HG03439 (cell line): Measurements from ENCODE around the gene STAP2.
"Not testable (repeated sequence)": the region's sequence is repeated elsewhere in the genome, so short reads cannot be mapped to it uniquely, and the experiment has no call there.

Experiments
- ATAC-seq: cut with Tn5 transposase; IDR thresholded peaks from one replicate; pipeline ENCODE4 v1.9.1; 2021; ENCODE audit warnings: mild to moderate bottlenecking, moderate library complexity; ENCODE audit not compliant: unreplicated experiment

The STAP2 gene

DNA sequence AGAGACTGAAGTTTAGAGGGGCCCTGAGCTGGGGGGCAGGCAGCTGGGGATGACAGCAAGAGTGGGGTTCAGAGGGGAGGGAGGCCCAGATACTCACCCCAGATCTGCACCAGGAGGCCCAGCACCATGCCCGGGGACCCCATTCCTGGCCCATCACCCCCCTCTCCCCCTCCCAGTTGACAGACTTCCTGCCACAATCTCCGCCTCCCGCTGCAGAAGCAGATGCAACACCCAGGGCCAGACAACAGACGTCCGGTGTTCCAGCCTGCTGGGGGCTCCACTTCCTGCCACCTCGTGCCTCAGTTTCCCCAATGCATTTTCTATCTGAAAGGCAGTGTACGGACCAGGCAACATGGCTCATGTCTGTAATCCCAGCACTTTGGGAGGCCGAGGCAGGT lies 36.4 kb downstream of the STAP2 start, which contains the start of gene TMIGD2:
TSS of gene TMIGD2 (minus strand) at position 147 of the 398 bp plus-strand sequence. CDS start at position 143, 4 bp downstream.
- ATAC-seq, result no peak

DNA sequence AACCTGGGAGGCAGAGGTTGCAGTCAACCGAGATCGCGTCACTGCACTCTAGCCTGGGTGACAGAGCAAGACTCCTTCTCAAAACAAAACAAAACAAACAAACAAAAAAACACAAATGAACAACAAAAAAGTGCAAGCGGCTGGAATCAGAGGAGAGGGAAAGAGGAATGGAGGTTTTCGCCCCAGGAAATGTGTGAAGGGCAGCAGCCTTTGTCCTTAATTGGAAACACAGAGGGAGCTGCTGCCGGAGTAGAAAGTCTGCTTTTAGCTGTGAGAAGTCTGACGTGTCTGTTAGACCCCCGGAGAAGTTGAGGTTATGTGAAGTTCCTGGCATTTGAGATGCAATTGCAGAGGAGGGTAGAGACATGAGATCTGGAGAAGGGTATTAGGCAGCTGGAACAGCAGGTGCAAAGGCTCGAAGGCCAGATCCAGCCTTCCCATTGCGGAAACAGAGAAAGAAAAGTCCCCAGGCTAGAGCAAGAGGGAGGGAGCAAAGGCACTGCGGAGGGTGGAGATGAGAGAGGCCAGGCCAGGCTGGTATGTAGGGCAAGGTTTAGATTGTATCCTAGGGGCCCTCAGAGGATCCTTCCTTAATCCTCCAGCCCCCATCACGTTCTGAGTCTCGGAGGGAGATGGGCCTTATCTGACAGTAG lies 36.9 kb downstream of the STAP2 start:
- no peak for ATAC-seq

DNA sequence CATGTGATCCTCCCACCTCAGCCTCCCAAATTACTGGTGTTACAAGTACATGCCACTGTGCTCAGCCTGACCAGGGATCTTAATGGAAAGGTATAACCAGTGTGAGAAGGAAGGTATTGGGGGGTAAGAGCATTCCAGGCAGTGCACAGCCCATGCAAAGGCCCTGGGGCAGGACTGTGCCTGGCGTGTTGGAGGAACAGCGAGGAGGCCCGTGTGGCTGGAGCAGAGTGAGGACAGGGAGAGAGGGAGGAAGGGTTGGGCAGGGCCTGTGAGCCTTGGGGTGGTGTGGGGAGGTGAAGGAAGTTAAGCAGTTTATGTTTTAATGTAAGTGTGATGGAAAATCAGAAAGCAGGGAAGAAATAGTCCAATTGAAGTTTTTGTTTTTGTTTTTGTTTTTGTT lies 38.0 kb downstream of the STAP2 start:
- no peak for ATAC-seq

DNA sequence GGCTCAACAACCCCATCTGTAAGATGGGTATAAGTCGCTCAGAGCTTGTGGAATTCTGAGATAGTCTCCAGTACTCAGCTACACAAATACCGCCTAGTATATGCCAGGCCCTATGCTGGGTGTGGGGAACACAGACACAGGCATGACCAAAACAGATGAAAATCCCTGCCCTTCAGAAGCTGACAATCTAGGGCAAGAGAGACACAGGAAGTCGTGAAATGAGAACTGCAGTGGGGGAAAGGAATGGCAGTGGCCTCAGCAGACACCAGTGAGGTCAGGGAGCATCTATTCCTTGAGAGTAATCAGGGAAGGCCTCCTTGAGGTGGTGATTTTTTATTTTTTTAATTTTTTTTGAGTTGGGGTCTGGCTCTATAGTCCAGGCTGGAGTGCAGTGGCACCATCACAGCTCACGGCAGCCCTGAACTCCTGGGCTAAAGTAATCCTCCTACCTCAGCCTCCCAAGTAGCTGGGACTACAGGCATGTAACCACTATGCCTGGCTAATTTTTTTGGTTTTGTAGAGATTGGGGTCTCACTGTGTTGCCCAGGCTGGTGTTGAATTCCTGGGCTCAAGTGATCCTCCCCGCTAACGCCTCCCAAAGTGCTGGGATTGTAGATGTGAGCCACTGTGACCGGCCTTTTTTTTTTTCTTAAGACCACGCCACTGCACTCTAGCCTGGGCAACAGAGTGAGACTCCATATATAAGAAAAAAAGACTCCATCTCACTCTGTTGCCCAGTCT lies 39.6 kb downstream of the STAP2 start:
- ATAC-seq, result no peak

DNA sequence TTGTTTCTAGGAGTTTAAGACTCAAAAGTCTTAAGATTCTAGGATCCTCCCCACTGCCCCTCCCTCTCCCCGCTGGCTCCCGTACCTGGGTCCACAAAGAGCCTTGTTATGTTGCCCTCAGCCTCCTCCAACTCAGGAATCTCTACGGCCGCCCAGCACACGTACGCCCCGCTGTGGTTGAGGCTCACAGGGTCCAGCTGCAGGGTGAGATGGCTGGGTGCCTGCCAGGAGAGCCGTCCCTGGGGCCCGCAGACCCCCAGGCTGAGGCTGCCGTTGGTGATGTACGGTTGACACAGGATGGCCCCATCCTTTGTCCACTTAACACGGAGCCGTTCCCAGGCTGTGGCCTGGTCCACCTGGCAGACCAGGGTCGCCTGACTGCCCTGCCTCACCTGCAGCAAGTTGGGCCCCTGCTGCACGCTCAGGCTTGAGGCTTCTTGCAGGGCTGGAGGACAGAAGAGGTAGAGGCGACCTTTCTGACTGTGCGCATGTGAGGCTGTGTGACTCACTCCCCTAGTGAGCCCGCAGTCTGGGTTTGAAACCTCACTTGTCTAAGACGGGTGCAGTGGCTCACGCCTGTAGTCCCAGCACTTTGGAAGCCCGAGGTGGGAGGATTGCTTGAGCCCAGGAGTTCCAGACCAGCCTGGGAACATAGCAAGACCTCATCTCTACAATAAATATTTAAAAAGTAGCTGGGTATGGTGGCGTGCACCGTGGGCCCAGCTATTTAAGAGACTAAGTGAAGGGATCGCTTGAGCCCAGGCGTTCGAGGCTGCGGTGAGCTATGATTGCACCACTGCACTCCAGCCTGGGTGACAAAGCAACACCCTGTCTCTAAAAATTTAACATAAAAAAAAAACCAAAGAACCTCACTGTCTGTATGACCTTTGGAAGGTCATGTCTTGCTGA lies 40.5 kb downstream of the STAP2 start:
- ATAC-seq, result no peak

DNA sequence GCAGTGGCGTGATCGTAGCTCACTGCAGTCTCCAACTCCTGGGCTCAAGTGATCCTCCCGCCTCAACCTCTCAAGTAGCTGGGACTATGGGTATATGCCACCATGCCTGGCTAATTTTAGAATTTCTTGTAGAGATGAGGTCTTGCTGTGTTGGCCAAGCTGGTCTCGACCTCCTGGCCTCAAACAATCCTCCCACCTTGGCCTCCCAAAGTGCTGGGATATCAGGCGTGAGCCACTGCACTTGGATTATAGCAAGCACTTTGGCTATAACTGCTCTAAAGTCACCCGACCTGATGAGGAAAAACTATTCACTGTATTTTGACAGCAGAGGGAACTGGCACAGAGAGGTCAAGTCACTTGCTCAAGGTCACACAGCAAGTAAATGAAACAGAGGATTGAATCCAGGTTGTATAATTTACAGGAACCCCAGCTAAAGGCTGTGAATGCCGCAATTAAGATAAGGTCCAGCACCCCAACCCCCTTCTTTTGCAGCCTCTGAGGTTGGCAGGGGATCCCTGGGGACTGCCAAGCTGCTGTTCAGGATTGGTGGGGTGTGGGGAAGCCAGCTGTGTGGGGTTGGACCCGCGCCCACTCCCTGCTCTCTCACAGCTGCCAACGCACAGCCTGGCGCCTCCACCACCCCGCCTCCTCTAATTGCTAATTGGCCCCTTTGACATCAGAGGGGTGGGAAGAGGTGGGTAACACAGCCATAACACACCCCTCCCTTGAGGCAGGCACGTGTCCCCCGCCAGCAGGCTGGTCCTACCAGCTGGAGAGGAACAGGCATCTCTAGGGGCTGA lies 42.5 kb downstream of the STAP2 start:
- ATAC-seq, result no peak

DNA sequence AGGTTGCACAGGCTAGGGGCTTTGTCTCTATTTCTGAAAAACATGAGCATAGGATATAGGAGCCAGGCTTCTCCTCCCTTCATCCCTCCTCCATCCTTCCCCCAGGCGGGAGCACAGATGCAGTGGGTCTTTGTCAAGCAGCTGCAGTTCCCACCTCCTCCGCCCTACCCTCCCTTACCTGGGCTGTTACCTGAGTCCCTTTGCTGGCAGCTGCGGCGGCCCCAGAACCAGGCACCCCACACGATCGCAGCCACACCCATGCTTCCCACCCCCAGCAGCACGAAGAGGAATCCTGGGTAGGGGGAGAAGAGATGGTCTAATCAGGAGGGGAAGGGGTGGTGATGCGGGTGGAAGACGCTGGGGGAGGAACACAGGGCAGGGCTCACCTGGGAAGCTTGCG lies 44.2 kb downstream of the STAP2 start:
- no peak for ATAC-seq

DNA sequence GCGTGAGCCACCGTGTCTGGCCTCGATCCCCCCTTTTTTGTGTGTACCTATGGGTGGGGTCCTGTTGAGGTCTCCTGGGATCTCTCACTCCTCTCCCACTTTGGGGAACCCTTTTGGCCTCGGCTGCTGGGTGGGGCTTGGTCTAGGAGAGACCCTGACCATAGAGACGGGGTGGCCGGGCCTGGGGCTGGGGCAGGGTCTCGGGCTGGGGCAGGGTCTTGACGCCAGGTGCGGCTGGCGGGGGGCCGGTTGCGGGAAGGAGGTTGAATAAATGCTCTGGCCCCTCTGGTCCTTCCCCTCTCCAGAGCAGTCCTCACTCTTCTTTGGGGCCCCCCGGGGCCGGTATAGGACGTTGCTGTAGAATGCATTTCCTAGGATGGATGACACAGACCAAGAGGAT lies 46.1 kb downstream of the STAP2 start:
- ATAC-seq, result no peak

DNA sequence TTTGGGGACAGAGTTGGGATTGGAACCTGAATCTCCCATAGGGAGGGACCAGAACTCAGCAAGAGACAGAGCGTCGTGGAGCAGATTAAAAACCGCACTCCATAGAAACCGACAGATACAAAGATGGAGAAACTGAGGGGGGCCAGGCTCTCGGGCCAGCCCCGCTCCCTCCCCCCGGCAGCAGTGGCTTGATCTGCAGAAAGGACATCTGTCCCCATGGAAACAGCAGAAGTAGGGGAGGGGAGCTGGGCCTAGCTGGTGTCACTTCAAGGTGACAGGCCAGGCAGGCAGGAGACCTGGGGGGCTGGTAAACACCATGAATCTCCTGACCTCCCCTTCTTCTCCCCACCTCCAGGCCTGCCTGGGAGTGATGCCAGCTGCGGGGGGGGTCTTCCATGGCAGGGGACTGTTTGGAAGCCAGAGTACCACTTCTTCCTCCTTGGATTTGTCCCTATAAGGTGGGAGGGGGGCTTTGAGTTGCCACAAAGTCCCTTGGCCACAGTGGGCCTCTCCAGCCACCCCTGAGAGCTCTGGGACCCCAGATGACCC lies 47.4 kb downstream of the STAP2 start:
- ATAC-seq, result no peak

DNA sequence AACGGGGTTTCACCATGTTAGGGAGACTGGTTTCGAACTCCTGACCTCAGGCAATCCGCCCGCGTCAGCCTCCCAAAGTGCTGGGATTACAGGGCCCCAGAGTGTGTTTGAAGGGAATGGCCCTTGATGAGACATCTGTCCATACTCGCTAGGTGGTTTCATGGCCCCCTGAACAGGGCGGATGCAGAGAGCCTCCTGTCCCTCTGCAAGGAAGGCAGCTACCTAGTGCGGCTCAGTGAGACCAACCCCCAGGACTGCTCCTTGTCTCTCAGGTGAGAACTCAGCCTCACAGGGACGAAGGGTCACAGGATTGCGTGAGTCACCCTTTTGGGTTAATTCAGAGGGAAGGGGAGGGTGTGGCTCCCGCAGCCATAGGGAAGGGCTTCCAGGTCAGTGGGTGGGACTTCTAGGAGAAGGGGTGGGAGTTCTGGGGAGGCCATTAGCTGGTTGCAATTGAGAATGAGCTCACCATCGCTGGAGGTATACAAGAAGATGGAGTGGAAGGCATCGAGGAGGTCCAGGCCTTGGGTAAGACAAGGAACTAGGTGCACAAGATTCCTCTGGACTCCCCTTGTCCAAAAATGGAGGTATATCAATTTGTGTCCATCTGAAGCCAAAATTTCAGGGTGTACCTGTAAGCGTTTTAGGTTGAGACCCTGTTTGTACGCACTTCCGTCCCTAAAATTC lies 50.4 kb downstream of the STAP2 start:
- ATAC-seq, result no peak

DNA sequence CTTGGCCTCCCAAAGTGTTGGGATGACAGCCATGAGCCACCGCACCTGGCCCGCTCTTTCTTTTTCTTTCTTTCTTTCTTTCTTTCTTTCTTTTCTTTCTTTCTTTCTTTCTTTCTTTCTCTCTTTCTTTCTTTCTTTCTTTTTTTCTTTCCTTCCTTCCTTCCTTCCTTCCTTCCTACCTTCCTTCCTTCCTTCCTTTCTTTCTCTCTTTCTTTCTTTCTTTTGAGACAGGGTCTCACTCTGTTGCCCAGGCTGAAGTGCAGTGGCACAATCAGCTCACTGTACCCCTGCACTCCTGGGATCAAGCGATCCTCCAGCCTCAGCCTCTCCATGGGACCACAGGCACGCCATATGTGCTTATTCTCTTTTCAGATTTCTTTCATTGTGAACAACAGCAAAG lies 52.5 kb downstream of the STAP2 start:
- ATAC-seq, result not testable (repeated sequence)

DNA sequence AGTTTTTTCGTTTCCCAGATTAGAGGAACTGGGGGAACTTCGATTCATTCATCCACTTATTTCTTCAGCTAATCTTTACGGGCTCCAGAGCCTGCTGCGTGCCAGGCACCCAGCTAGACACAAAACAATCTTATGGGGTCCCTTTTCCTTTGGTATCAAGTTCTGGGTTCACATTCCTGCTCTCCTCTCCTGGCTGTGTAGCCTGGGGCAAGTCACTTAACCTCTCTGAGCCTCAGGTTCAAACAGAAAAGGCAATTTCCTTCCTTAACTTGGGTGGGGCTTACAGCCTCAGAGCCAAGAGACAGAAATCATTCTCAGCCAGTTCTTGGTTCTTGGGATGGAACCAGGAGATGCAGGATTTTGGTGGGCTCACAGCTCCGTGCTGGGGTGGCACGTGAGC lies 53.7 kb downstream of the STAP2 start:
- no peak for ATAC-seq

DNA sequence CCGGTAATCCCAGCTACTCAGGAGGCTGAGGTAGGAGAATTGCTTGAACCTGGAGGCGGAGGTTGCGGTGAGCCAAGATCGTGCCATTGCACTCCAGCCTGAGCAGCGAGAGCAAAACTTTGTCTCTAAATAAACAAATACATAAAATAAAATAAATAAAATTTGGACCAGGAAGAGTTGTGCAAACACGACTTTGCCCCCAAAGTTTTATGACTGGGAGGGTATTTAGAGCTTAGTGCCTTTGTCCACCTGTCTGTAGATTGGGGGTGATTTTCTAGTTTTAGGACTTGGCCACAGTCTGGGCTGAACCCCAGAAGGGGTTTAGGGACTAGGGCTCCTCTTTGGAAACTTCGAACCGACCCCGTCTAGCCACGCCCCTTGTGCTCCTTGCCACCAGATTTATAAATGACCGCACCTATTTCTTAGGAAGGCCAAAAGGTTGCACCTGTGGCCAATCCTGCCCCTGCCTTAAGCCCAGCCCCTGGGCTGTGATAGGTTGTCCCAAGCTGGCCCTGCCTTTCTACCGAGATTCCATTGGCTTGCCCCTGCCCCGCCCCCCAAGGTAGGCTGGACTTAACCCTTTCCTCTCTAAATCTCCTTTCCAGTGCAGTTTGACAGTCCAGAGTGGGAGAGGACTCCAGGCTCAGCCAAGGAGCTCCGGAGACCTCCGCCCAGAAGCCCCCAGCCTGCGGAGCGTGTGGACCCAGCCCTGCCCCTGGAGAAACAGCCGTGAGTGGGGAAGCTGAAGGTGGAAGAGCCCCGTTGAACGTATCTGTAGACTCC lies 54.3 kb downstream of the STAP2 start:
- ATAC-seq, result no peak

DNA sequence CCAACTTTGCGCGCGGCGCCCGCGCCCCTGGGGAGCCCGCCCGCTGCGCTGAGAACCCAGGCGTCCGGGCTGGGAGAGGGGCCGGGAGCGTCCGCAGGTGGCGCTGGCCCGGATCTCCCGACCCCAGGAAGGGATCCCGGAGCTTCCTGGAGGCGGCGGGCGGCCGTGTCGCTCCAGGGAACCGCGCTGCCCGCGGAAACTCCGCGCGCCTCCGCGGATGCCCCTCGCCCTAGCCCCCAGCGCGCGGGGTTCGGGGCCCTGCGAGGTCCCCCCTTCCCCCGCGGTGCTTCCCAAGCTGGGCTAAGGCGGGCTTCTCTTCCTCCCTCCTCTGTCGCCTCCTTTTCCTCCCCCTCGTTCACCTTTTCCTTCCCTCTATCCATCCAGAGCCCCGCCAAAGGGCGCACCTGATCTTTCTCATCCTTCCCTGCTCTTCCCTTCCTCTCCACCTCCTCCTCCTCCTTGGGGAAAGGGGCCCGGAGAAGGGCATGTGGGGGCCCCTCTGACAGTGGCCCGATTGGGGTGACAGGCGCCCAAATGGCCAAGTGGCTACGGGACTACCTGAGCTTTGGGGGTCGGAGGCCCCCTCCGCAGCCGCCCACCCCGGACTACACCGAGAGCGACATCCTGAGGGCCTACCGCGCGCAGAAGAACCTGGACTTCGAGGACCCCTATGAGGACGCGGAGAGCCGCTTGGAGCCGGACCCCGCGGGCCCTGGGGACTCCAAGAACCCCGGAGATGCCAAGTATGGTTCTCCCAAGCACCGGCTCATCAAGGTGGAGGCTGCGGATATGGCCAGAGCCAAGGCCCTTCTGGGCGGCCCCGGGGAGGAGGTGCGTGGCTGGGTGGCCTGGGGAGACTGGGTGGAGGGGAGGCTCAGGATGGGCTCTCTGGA lies 58.9 kb downstream of the STAP2 start:
- ATAC-seq, result no peak

DNA sequence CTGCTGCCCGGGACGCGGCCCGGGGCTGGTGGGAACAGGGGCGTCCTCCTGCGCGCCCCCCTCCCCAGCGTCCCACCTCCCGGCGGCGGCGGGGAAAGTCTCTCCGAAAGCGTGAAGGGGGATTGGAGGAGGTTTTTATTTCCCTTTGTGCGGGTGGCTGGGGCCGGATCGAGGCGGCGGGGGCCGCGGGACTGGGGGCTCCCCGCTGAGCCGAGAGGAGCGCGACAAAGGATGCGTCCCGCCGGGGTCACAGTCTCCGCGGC lies 59.4 kb downstream of the STAP2 start:
- no peak for ATAC-seq

DNA sequence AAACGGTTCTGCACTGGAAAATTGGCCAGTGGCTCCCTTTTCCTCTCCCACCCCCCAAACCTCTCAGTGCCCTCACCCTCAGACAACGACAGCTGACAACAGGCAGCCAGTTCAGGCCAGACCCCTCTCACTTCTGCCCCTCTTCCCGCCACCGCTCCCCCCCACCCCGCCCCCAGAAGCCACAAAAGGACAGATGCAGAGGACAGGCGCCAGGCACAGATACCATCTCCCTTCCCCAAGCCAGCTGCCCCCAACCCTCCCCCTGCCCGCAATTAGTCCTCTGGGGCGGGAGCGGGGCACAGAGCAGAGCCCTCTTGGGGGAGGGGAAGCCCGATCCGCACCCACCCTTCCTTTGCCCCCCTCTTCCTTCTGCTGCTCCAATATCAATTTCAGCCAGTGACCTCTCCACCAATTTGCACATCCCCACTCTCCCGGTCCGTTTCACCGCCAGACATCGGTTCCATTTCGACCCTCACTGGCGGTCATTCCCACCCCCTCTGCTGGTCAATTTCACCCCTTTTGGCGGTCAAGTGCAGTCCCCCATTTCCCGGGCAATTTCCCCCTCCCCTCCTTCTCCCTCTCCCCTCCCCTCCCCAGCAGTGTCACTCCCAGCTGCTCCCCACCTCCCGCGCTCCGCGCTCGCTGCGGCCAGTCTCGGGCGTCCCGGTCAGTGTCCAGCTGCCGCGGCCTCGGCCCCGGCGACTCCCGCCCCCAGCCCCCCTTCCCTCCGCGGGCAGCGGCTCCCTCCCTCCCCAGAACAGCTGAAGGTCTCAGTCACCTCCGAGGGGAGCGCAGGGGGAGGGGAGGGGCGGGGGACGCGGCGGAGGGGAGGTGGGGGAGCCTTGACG lies 60.0 kb downstream of the STAP2 start, which contains the start of gene SHD:
TSS of gene SHD (plus strand) at position 848 of the 848 bp plus-strand sequence. CDS start 798 bp downstream, outside the sequence.
- no peak for ATAC-seq

DNA sequence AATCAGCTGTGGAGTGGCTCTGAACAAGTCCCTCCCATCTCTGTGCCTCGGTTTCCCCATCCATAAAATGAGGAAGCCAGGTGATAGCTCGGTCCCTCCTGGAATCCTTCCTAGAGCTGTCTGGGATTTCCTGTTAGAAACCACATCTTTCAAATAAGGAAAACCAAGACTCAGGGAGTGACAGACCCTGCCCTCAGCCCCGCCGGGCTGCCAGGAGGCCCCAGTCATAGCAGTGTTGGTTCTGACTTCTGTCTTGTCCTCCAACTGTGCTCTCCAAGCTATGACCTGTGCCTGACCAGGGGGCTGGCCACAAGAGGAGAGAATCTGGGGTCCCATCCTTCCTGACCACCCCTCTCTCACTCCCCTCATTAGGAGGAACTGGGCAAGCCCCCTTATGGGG lies 60.6 kb downstream of the STAP2 start:
- no peak for ATAC-seq
